IMR-90 (cell line): ENCODE data around the gene INPP4A. TPM values are rescaled to one million over a fixed set of nuclear protein-coding genes. Genes with fewer than 3 reads are reported as not detected.

Experiments used
- ATAC-seq: fragments of 200-7000 bp; cut with Tn5 transposase; 2 replicates; pipeline ENCODE4 v1.9.1; 2020; ENCODE audit warnings: low read depth, mild to moderate bottlenecking, moderate library complexity
- BruUV-seq: library from RNA; stranded (reverse); fragments of 400-500 nt; replicated peaks from 2 replicates; lab custom pipeline; 2021; lab: Mats Ljungman, UMichigan
- CTCF ChIA-PET: fragments of 300-600 bp; formaldehyde crosslinking; extraction: SDS; loops from one replicate; lab custom pipeline; 2021; ENCODE audit warnings: antibody characterized with exemption; lab: Yijun Ruan, JAX
- POLR2A ChIA-PET: fragments of 300-600 bp; sonication (Branson Sonifier 250); formaldehyde crosslinking; loops from one replicate; lab custom pipeline; 2022; ENCODE audit warnings: antibody characterized with exemption; ENCODE audit not compliant: unreplicated experiment; lab: Charles Lee
- DNase-seq: peaks from one replicate; pipeline ENCODE4 v3.0.0; 2013
- H2AFZ ChIP-seq: replicated peaks from 2 replicates; pipeline ENCODE3; 2013; ENCODE audit warnings: low read length, mild to moderate bottlenecking; ENCODE audit not compliant: poor library complexity
- H2AK5ac ChIP-seq: 2 replicates; pipeline ENCODE4 v1.6.1; 2013; ENCODE audit warnings: low read depth, low read length, inconsistent platforms
- H2AK9ac ChIP-seq: replicated peaks from 2 replicates; pipeline ENCODE3; 2013; ENCODE audit warnings: mild to moderate bottlenecking, low read depth, low read length, moderate library complexity; ENCODE audit not compliant: poor library complexity
- H2BK120ac ChIP-seq: 2 replicates; pipeline ENCODE4 v1.6.1; 2013; ENCODE audit warnings: low read depth, low read length, inconsistent platforms
- H2BK15ac ChIP-seq: 3 replicates; pipeline ENCODE4 v1.6.1; 2013; ENCODE audit warnings: low read depth, low read length, inconsistent platforms
- H2BK20ac ChIP-seq: 2 replicates; pipeline ENCODE4 v1.6.1; 2013; ENCODE audit warnings: low read depth, mild to moderate bottlenecking, inconsistent platforms, low read length, moderate library complexity
- H2BK5ac ChIP-seq: 2 replicates; pipeline ENCODE4 v1.6.1; 2013; ENCODE audit warnings: mild to moderate bottlenecking, low read depth, low read length, inconsistent platforms; ENCODE audit not compliant: poor library complexity, severe bottlenecking
- H3K14ac ChIP-seq: replicated peaks from 2 replicates; pipeline ENCODE4 v1.6.1; 2013; ENCODE audit warnings: low read depth, low read length, inconsistent platforms
- H3K18ac ChIP-seq: 2 replicates; pipeline ENCODE4 v1.6.1; 2013; ENCODE audit warnings: low read depth, low read length, control low read depth
- H3K23ac ChIP-seq: 2 replicates; pipeline ENCODE4 v1.6.1; 2013; ENCODE audit warnings: low read depth, low read length, inconsistent platforms
- H3K27ac ChIP-seq: 2 replicates; pipeline ENCODE4 v1.5.1; 2013; ENCODE audit warnings: mild to moderate bottlenecking, control low read depth, low read length; ENCODE audit not compliant: insufficient read depth
- H3K27me3 ChIP-seq: 2 replicates; pipeline ENCODE4 v1.6.1; 2013; ENCODE audit warnings: low read length; ENCODE audit not compliant: control insufficient read depth, insufficient read depth
- H3K36me3 ChIP-seq: 2 replicates; pipeline ENCODE4 v1.6.1; 2013; ENCODE audit warnings: low read length, mixed read lengths; ENCODE audit not compliant: control insufficient read depth, insufficient read depth
- H3K4ac ChIP-seq: 2 replicates; pipeline ENCODE4 v1.6.1; 2013; ENCODE audit warnings: low read depth, low read length, inconsistent platforms
- H3K4me1 ChIP-seq: 2 replicates; pipeline ENCODE4 v1.6.1; 2013; ENCODE audit warnings: low read length, mixed read lengths; ENCODE audit not compliant: control insufficient read depth, insufficient read depth
- H3K4me2 ChIP-seq: 2 replicates; pipeline ENCODE4 v1.6.1; 2013; ENCODE audit warnings: low read depth, mild to moderate bottlenecking, control low read depth, low read length, moderate library complexity
- H3K4me3 ChIP-seq: 2 replicates; pipeline ENCODE4 v1.5.1; 2013; ENCODE audit warnings: low read depth, mild to moderate bottlenecking, control low read depth, low read length, moderate library complexity; ENCODE audit not compliant: insufficient read depth
- H3K56ac ChIP-seq: 2 replicates; pipeline ENCODE4 v1.6.1; 2013; ENCODE audit warnings: low read length, inconsistent platforms; ENCODE audit not compliant: insufficient read depth; ENCODE audit errors: extremely low read depth
- H3K79me1 ChIP-seq, 2 experiments: 2 replicates each; pipeline ENCODE4 v1.6.1; 2013; ENCODE audit warnings: low read length in 2 of 2, inconsistent platforms in 1 of 2, low read depth in 1 of 2
- H3K9ac ChIP-seq: 2 replicates; pipeline ENCODE4 v1.6.1; 2013; ENCODE audit warnings: low read depth, low read length, control low read depth
- H3K9me1 ChIP-seq: 2 replicates; pipeline ENCODE4 v1.6.1; 2013; ENCODE audit warnings: low read length, inconsistent platforms; ENCODE audit not compliant: insufficient read depth
- H3K9me3 ChIP-seq: 2 replicates; pipeline ENCODE4 v1.6.1; 2013; ENCODE audit warnings: low read length; ENCODE audit not compliant: control insufficient read depth, insufficient read depth
- H4K20me1 ChIP-seq: 2 replicates; pipeline ENCODE4 v1.6.1; 2013; ENCODE audit warnings: low read length, inconsistent platforms; ENCODE audit not compliant: insufficient read depth
- H4K5ac ChIP-seq: 2 replicates; pipeline ENCODE4 v1.6.1; 2013; ENCODE audit warnings: mild to moderate bottlenecking, low read depth, low read length, control low read depth
- H4K8ac ChIP-seq, 2 experiments: 2 replicates each; pipeline ENCODE4 v1.6.1; 2013; ENCODE audit warnings: low read depth in 2 of 2, low read length in 2 of 2, control low read depth in 1 of 2, inconsistent platforms in 1 of 2
- H4K91ac ChIP-seq: 2 replicates; pipeline ENCODE4 v1.6.1; 2013; ENCODE audit warnings: low read depth, low read length, inconsistent platforms; ENCODE audit not compliant: insufficient read depth
- CTCF ChIP-seq: conservative IDR thresholded peaks from 2 replicates; pipeline ENCODE4 v1.5.1; 2012; ENCODE audit warnings: mild to moderate bottlenecking, low read depth, low read length, improper control_type of control experiment
- RAD21 ChIP-seq: IDR thresholded peaks from 2 replicates; pipeline ENCODE4 v1.6.1; 2012; ENCODE audit warnings: low read length, improper control_type of control experiment
- WGBS, 2 experiments: methylation state at CpG; one replicate each; pipeline versions ENCODE4 v1.1.5 to v1.1.7; 2013; ENCODE audit warnings: missing lambda C conversion rate in 2 of 2; ENCODE audit not compliant: insufficient read length in 1 of 2; ENCODE audit errors: extremely low coverage in 2 of 2; 5-methylcytosine and 5-hydroxymethylcytosine counted together
- dilution Hi-C: fragments of 300-500 bp; cut with HindIII; formaldehyde crosslinking; loops from one replicate; pipeline ENCODE4 v1.14.3; 2018; ENCODE audit warnings: low sequenced_read_pairs; ENCODE audit not compliant: unreplicated experiment
- in situ Hi-C: fragments of 300-500 bp; cut with MboI; formaldehyde crosslinking; loops from 3 replicates; pipeline ENCODE4 v1.14.3; 2019; ENCODE audit warnings: low sequenced_read_pairs, inconsistent platforms, mixed read lengths
- intact Hi-C: fragments of 100-400 bp; cut with micrococcal nuclease; formaldehyde crosslinking; loops from 2 replicates; pipeline ENCODE4 v1.10.0; 2022
- polyA plus RNA-seq, 3 experiments: library from polyadenylated mRNA; depleted of rRNA; stranded (reverse); fragments of >200 nt; gene quantifications; 2 replicates each; pipeline ENCODE4 v1.2.3, GENCODE V29; 2012; ENCODE audit warnings: low replicate concordance in 1 of 3
- total RNA-seq: library from RNA; depleted of rRNA; stranded (reverse); fragments of >200 nt; gene quantifications from 2 replicates; pipeline ENCODE4 v1.2.3, GENCODE V29; 2012

The INPP4A gene
- total and polyA plus RNA-seq, 2 of the 4 experiments (the other 2 are of a cell fraction), result 14.5 to 27.1 TPM

GRCh38 chr2:98442488-98442887, 2.2 kb upstream of the INPP4A start:
- peaks cover 16% of the 10 kb centered on the region for H4K20me1 ChIP-seq
- peaks cover 11 to 26% of the 10 kb centered on the region in 2 experiments; a peak in 3 of 4 replicates for H3K79me1 ChIP-seq
- no peak overlapping the region for H3K4me3 ChIP-seq
- no peak overlapping the region for H2AFZ ChIP-seq
- no peak overlapping the region for H2AK9ac ChIP-seq
- H3K4me1 ChIP-seq, result peaks cover 6% of the 10 kb centered on the region
- no peak overlapping the region for H3K4me2 ChIP-seq
- DNase-seq (no peak), ATAC-seq (no peak)
- dilution Hi-C loops, result no loop called here
- no TSS peak for BruUV-seq
- TF ChIP-seq CTCF, result no peak
- TF ChIP-seq RAD21, result no peak
- no peak overlapping the region for H2AK5ac ChIP-seq
- H3K4ac ChIP-seq, result no peak overlapping the region
- no peak overlapping the region for H4K5ac ChIP-seq
- intact Hi-C loops, result loop anchor here (10.0 kb wide), 1 partner anchor 162 kb away; the partner anchor contains the start of genes COA5 and UNC50
- no peak overlapping the region for H3K18ac ChIP-seq
- no peak overlapping the region for H3K23ac ChIP-seq
- H4K91ac ChIP-seq, result no peak overlapping the region
- no peak overlapping the region for H2BK20ac ChIP-seq
- H4K8ac ChIP-seq, result no peak overlapping the region
- peaks cover 8% of the 10 kb centered on the region for H3K9me1 ChIP-seq
- in situ Hi-C loops, result no loop called here
- no peaks in the 10 kb centered on the region for H3K9me3 ChIP-seq
- no peak overlapping the region for H2BK120ac ChIP-seq
- no peak overlapping the region for H2BK15ac ChIP-seq
- H3K9ac ChIP-seq, result no peak overlapping the region
- no peak overlapping the region for H3K14ac ChIP-seq
- POLR2A ChIA-PET, result no interaction called here
- CTCF ChIA-PET, result interaction anchor here (1.2 kb wide), 1 partner anchor 30 kb away, joined by 3 read pairs; no protein-coding TSS in a partner anchor
- WGBS, 2 experiments, result no CpG with 5 or more reads among the region's 4 CpGs
- H3K36me3 ChIP-seq, result no peaks in the 10 kb centered on the region
- H2BK5ac ChIP-seq, result no peak overlapping the region
- no peak overlapping the region for H3K27ac ChIP-seq
- H3K56ac ChIP-seq, result no peak overlapping the region
- H3K27me3 ChIP-seq, result peaks cover 4% of the 10 kb centered on the region
